ENCODE measurements around the gene ASIC1.

ASIC1 gene

GRCh38 chr12:50060120-50060468 lies 2.7 kb downstream of the ASIC1 start:
- Mint-ChIP-seq H3K27me3 (ENCODE audit: low read depth, poor library complexity) (peaks cover 50% of the 10 kb centered on the region), H3K4me3 (no peak overlapping the region)
- no peak for TF ChIP-seq CTCF (IDR thresholded peaks at IDR 0.05)

GRCh38 chr12:50061171-50061570 lies 3.8 kb downstream of the ASIC1 start:
- Mint-ChIP-seq H3K4me3 (no peak overlapping the region), H3K27me3 (ENCODE audit: low read depth, poor library complexity) (peaks cover 46% of the 10 kb centered on the region), H3K4me1 (peaks cover 28% of the 10 kb centered on the region), H3K27ac (no peak overlapping the region), H3K36me3 (ENCODE audit: low read depth) (peaks cover 20% of the 10 kb centered on the region), H3K9me3 (no peaks in the 10 kb centered on the region)
- no peak for TF ChIP-seq CTCF (IDR thresholded peaks at IDR 0.05)
- DNase-seq = no peak

More at GRCh38 chr12:50060120-50060468, 2.7 kb downstream of the ASIC1 start:
- DNase-seq = no peak
- H3K9me3 Mint-ChIP-seq = no peaks in the 10 kb centered on the region
- H3K4me1 Mint-ChIP-seq = peaks cover 35% of the 10 kb centered on the region
- peaks cover 20% of the 10 kb centered on the region for H3K36me3 Mint-ChIP-seq (ENCODE audit: low read depth)
- H3K27ac Mint-ChIP-seq = no peak overlapping the region

GRCh38 chr12:50061946-50062686 lies 4.7 kb downstream of the ASIC1 start:
- no peak overlapping the region for H3K27ac Mint-ChIP-seq
- TF ChIP-seq CTCF (IDR thresholded peaks at IDR 0.05) = no peak
- peaks cover 19% of the 10 kb centered on the region for H3K4me1 Mint-ChIP-seq
- peaks cover 36% of the 10 kb centered on the region for H3K27me3 Mint-ChIP-seq (ENCODE audit: low read depth, poor library complexity)
- H3K36me3 Mint-ChIP-seq (ENCODE audit: low read depth) = peaks cover 20% of the 10 kb centered on the region
- H3K9me3 Mint-ChIP-seq = no peaks in the 10 kb centered on the region
- no peak overlapping the region for H3K4me3 Mint-ChIP-seq
- DNase-seq = no peak

- peaks cover 20% of the 10 kb centered on the region for H3K36me3 Mint-ChIP-seq (ENCODE audit: low read depth)
- peaks cover 35% of the 10 kb centered on the region for H3K27me3 Mint-ChIP-seq (ENCODE audit: low read depth, poor library complexity)
- no peaks in the 10 kb centered on the region for H3K9me3 Mint-ChIP-seq
- TF ChIP-seq CTCF (IDR thresholded peaks at IDR 0.05) = no peak
- DNase-seq = no peak
- H3K27ac Mint-ChIP-seq = no peak overlapping the region
- H3K4me1 Mint-ChIP-seq = peaks cover 17% of the 10 kb centered on the region
- H3K4me3 Mint-ChIP-seq = no peak overlapping the region
Observed at GRCh38 chr12:50062728-50063460, 5.5 kb downstream of the ASIC1 start.

GRCh38 chr12:50065726-50066310 lies 8.4 kb downstream of the ASIC1 start:
- H3K4me1 Mint-ChIP-seq = peaks cover 12% of the 10 kb centered on the region
- no peak for TF ChIP-seq CTCF (IDR thresholded peaks at IDR 0.05)
- H3K27ac Mint-ChIP-seq = no peak overlapping the region
- H3K9me3 Mint-ChIP-seq = no peaks in the 10 kb centered on the region
- DNase-seq = no peak
- H3K27me3 Mint-ChIP-seq (ENCODE audit: low read depth, poor library complexity) = peaks cover 18% of the 10 kb centered on the region
- peaks cover 13% of the 10 kb centered on the region for H3K36me3 Mint-ChIP-seq (ENCODE audit: low read depth)
- H3K4me3 Mint-ChIP-seq = no peak overlapping the region

Data from nephron progenitor cell (in vitro differentiated cells).